Osteocyte (in vitro differentiated cells): Measurements from ENCODE around the gene CC2D2A. TPM values are rescaled to one million over a fixed set of nuclear protein-coding genes. Genes with fewer than 3 reads are reported as not detected.

Experiments used
- DNase-seq: peaks from one replicate; pipeline ENCODE4 v3.0.0; 2021; ENCODE audit warnings: mixed read lengths; ENCODE audit not compliant: unreplicated experiment; ENCODE audit errors: extremely low spot score
- H3K27ac Mint-ChIP-seq: one replicate; pipeline ENCODE4 v1.8.0; 2021; ENCODE audit warnings: mild to moderate bottlenecking, mixed read lengths; ENCODE audit not compliant: unreplicated experiment
- H3K27me3 Mint-ChIP-seq: one replicate; pipeline ENCODE4 v1.8.0; 2021; ENCODE audit warnings: mixed read lengths; ENCODE audit not compliant: unreplicated experiment
- H3K36me3 Mint-ChIP-seq: one replicate; pipeline ENCODE4 v1.8.0; 2021; ENCODE audit warnings: mixed read lengths; ENCODE audit not compliant: unreplicated experiment
- H3K4me1 Mint-ChIP-seq: one replicate; pipeline ENCODE4 v1.8.0; 2021; ENCODE audit warnings: mixed read lengths; ENCODE audit not compliant: unreplicated experiment
- H3K4me3 Mint-ChIP-seq: one replicate; pipeline ENCODE4 v1.8.0; 2021; ENCODE audit warnings: mild to moderate bottlenecking, moderate library complexity, mixed read lengths; ENCODE audit not compliant: unreplicated experiment
- H3K9me3 Mint-ChIP-seq: one replicate; pipeline ENCODE4 v1.8.0; 2021; ENCODE audit warnings: mixed read lengths; ENCODE audit not compliant: unreplicated experiment
- CTCF ChIP-seq: fragments of 200-600 bp; sonication (generic); IDR thresholded peaks from 2 replicates; pipeline ENCODE4 v1.5.0; 2021; ENCODE audit warnings: antibody characterized with exemption, mild to moderate bottlenecking, moderate library complexity
- total RNA-seq: library from RNA; stranded (reverse); gene quantifications from 2 replicates; pipeline ENCODE4 v1.2.1, GENCODE V29; 2021

The CC2D2A gene
- total RNA-seq, 1 donor from 2014 or later = 31.2 TPM

- H3K4me1 Mint-ChIP-seq = no peaks in the 10 kb centered on the region
- H3K9me3 Mint-ChIP-seq = no peaks in the 10 kb centered on the region
- no peak for DNase-seq
- peaks cover 52% of the 10 kb centered on the region for H3K36me3 Mint-ChIP-seq
- no peak overlapping the region for H3K4me3 Mint-ChIP-seq
- H3K27me3 Mint-ChIP-seq = no peaks in the 10 kb centered on the region
- TF ChIP-seq CTCF = no peak
- no peak overlapping the region for H3K27ac Mint-ChIP-seq
These were observed 88.3 kb downstream of the CC2D2A start for GRCh38 chr4:15557786-15558550.

GRCh38 chr4:15558561-15558960 is 88.9 kb downstream of the CC2D2A start:
- H3K27ac Mint-ChIP-seq = no peak overlapping the region
- DNase-seq = no peak
- no peak overlapping the region for H3K4me3 Mint-ChIP-seq
- H3K27me3 Mint-ChIP-seq = no peaks in the 10 kb centered on the region
- H3K9me3 Mint-ChIP-seq = no peaks in the 10 kb centered on the region
- TF ChIP-seq CTCF = no peak
- H3K36me3 Mint-ChIP-seq = peaks cover 55% of the 10 kb centered on the region
- no peaks in the 10 kb centered on the region for H3K4me1 Mint-ChIP-seq

- H3K9me3 Mint-ChIP-seq = no peaks in the 10 kb centered on the region
- no peak overlapping the region for H3K4me3 Mint-ChIP-seq
- no peaks in the 10 kb centered on the region for H3K4me1 Mint-ChIP-seq
- H3K27ac Mint-ChIP-seq = no peak overlapping the region
- H3K27me3 Mint-ChIP-seq = no peaks in the 10 kb centered on the region
- H3K36me3 Mint-ChIP-seq = peaks cover 52% of the 10 kb centered on the region
- no peak for TF ChIP-seq CTCF
- DNase-seq = no peak
These were observed 92.4 kb downstream of the CC2D2A start for GRCh38 chr4:15562114-15562513.

GRCh38 chr4:15562623-15563022 is 92.9 kb downstream of the CC2D2A start:
- no peaks in the 10 kb centered on the region for H3K4me1 Mint-ChIP-seq
- H3K27me3 Mint-ChIP-seq = no peaks in the 10 kb centered on the region
- H3K4me3 Mint-ChIP-seq = no peak overlapping the region
- no peak for DNase-seq
- H3K9me3 Mint-ChIP-seq = no peaks in the 10 kb centered on the region
- H3K36me3 Mint-ChIP-seq = peaks cover 55% of the 10 kb centered on the region
- TF ChIP-seq CTCF = no peak
- no peak overlapping the region for H3K27ac Mint-ChIP-seq

GRCh38 chr4:15563871-15564270 is 94.2 kb downstream of the CC2D2A start:
- H3K9me3 Mint-ChIP-seq = no peaks in the 10 kb centered on the region
- H3K4me1 Mint-ChIP-seq = no peaks in the 10 kb centered on the region
- DNase-seq = no peak
- TF ChIP-seq CTCF = no peak
- no peak overlapping the region for H3K4me3 Mint-ChIP-seq
- H3K27ac Mint-ChIP-seq = no peak overlapping the region
- peaks cover 54% of the 10 kb centered on the region for H3K36me3 Mint-ChIP-seq
- no peaks in the 10 kb centered on the region for H3K27me3 Mint-ChIP-seq
